ENCODE data around the gene IL18R1.

Gene IL18R1, protein sequence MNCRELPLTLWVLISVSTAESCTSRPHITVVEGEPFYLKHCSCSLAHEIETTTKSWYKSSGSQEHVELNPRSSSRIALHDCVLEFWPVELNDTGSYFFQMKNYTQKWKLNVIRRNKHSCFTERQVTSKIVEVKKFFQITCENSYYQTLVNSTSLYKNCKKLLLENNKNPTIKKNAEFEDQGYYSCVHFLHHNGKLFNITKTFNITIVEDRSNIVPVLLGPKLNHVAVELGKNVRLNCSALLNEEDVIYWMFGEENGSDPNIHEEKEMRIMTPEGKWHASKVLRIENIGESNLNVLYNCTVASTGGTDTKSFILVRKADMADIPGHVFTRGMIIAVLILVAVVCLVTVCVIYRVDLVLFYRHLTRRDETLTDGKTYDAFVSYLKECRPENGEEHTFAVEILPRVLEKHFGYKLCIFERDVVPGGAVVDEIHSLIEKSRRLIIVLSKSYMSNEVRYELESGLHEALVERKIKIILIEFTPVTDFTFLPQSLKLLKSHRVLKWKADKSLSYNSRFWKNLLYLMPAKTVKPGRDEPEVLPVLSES

DNA sequence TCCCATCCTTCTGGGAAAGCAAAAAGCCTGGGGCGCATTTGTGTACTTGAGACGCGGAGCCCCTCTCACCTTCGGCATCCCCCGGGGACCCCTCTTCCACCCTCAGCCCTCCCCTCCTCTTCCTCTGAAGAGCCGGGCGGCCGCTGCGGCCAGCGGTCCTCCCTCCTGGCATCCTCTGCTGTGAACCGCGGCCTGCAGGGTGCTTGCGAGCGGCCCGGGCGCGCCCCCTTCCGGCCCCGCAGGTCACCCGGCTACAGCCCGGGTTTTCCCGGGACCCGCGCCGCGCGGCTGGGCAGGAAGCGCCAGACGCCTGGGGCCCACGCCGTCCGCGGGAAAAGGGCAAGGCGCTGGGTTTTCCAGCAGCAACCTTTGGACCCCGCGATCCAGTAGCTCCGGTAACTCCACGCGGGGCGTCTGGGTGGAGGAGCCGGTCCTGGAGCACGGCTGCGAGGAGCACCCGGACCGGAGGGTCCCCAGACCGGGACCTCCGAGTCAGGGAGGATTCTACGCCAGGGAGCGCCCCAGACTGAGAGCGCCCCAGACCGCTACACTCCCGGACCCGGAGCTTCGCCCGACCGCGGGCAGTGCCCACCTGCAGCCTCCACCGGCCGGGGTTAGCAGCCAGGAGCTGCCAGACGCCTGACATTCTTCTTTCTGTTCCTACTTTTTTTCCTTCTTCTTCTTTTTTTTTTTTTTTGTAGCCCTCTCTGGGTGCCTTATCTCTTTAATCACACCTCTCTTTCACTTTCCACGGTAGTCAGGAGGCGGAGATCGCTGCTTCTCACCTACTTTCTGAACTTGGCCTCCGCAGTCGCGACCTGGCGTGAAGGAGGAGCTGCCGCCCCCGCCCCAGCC, at the start of gene IL18R1:
TSS of gene IL18R1 (plus strand) at position 271 of the 855 bp plus-strand sequence. CDS start 6,865 bp downstream, outside the sequence.
- Histone ChIP-seq H3K9ac (ENCODE audit: low read length) (peak within 1 kb of the TSS; percentile 39), H3K4me1 (ENCODE audit: insufficient read depth, low read length) (no peaks in the 10 kb centered on the region), H3K27ac (ENCODE audit: low read depth, low read length) (no peak within 1 kb of the TSS), H3K9me3 (ENCODE audit: low read length) (no peaks in the 10 kb centered on the region), H3K27me3 (ENCODE audit: control insufficient read depth in 1 of 2, insufficient read depth in 2 of 2, low read length in 2 of 2) (no peaks in the 10 kb centered on the region), H3K4me3 (ENCODE audit: low read depth in 1 of 2, low read length in 2 of 2) (peak within 1 kb of the TSS; percentile 62 to 71), H3K36me3 (ENCODE audit: insufficient read depth, low read length) (no peaks in the 10 kb centered on the region)

DNA sequence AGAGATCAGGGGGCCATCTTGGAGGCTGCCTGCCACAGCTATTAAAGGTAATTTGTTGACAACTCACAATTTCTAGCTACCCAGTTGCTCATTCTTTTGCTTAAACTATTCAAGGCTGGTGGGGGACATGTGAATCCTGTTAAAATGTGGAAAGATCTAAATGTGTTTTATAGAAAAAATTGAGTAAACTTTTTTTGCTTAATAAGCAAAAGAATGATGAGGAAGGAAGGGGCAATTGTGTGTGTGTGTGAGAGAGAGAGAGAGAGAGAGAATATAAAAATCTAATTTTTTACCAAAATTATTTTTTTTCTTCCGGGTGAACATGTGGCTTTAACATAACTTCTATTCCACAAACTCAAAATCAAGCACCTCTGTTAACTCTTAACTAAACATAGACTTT, 49.5 kb upstream of the IL18R1 start:
- H3K27me3 ChIP-seq (ENCODE audit: control insufficient read depth in 1 of 2, insufficient read depth in 2 of 2, low read length in 2 of 2) = no peaks in the 10 kb centered on the region
- no peaks in the 10 kb centered on the region for H3K4me1 ChIP-seq (ENCODE audit: insufficient read depth, low read length)
- no peak overlapping the region for H3K4me3 ChIP-seq (ENCODE audit: low read depth in 1 of 2, low read length in 2 of 2)
- no peak overlapping the region for H3K9ac ChIP-seq (ENCODE audit: low read length)
- H3K36me3 ChIP-seq (ENCODE audit: insufficient read depth, low read length) = no peaks in the 10 kb centered on the region
- no peaks in the 10 kb centered on the region for H3K9me3 ChIP-seq (ENCODE audit: low read length)
- H3K27ac ChIP-seq (ENCODE audit: low read depth, low read length) = no peak overlapping the region

DNA sequence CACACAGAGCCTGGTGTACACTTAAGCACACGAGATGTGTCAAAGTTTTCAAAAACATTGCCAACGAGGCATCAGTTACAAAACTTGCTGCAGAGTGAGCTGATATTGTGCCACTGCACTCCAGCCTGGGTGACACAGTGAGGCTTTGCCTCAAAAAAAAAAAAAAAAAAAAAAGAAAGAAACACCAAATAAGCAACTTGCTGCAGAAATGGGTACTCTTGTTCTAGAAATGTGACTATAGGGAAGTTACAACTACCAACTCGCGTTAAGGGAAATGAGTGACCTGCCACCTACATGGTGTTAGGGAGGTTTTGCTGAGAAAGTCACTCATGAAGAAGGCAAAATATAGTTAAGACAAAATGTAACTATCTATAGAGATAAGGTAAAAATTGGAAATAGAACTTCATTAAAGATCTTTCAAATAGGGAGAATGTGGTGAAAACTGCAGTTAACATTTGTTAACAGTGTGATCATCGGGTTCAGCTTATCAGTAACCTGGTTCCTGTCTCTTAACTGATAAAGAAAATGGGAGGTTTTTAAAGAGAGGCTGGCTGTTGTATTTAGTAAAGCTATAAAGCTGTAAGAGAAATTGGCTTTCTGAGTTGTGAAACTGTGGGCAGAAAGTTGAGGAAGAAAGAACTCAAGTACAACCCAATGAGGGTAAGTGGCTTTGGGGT, 44.5 kb upstream of the IL18R1 start, which contains the start of gene IL1RL1:
TSS of gene IL1RL1 (plus strand) at position 600 of the 677 bp plus-strand sequence. CDS start 26,702 bp downstream, outside the sequence.
- Histone ChIP-seq H3K4me1 (ENCODE audit: insufficient read depth, low read length) (no peaks in the 10 kb centered on the region), H3K9ac (ENCODE audit: low read length) (no peak within 1 kb of the TSS), H3K27me3 (ENCODE audit: control insufficient read depth in 1 of 2, insufficient read depth in 2 of 2, low read length in 2 of 2) (no peaks in the 10 kb centered on the region), H3K27ac (ENCODE audit: low read depth, low read length) (no peak within 1 kb of the TSS), H3K9me3 (ENCODE audit: low read length) (no peaks in the 10 kb centered on the region), H3K4me3 (ENCODE audit: low read depth in 1 of 2, low read length in 2 of 2) (no peak within 1 kb of the TSS), H3K36me3 (ENCODE audit: insufficient read depth, low read length) (no peaks in the 10 kb centered on the region)

DNA sequence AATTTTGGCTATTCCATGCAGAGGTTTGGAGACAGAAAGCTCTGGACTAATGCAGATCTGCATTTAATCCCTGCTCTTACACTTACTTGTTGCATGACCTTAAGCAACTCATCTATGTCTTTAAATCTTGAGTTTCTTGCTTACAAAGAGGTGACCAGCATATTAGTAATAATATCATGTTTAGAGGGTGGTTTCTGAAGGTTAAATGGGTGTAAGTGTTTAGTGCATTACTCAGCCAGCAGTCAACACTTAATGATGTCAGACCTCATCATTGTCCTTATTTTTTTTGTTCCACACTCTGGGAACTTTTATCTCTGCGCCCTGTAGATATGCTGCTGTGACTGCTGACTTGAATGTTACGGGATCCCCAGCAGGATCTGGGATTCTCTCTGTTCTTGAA, 42.6 kb upstream of the IL18R1 start:
- H3K36me3 ChIP-seq (ENCODE audit: insufficient read depth, low read length) = no peaks in the 10 kb centered on the region
- no peaks in the 10 kb centered on the region for H3K27me3 ChIP-seq (ENCODE audit: control insufficient read depth in 1 of 2, insufficient read depth in 2 of 2, low read length in 2 of 2)
- H3K9me3 ChIP-seq (ENCODE audit: low read length) = no peaks in the 10 kb centered on the region
- H3K27ac ChIP-seq (ENCODE audit: low read depth, low read length) = no peak overlapping the region
- no peaks in the 10 kb centered on the region for H3K4me1 ChIP-seq (ENCODE audit: insufficient read depth, low read length)
- no peak overlapping the region for H3K9ac ChIP-seq (ENCODE audit: low read length)
- no peak overlapping the region for H3K4me3 ChIP-seq (ENCODE audit: low read depth in 1 of 2, low read length in 2 of 2)

DNA sequence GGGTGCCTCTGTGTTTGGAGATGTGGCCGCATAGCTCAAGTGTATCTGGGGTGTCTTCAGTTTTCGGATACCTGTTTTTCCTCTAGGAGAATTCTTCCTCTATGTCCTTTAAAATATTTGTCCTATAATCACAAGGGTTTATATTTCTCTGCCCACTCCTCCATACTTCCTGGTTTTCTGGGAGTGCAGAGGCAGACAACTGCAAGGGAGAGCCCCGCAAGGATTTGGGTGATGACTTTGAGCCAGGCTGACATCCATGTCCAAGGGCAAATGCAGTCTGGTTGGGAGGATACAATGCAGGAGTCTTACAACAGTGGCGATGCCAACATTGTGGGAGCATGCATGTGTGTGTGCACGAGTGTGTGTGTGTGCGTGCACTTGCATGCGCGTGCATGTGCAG, 42.1 kb upstream of the IL18R1 start:
- Histone ChIP-seq H3K9me3 (ENCODE audit: low read length) (no peaks in the 10 kb centered on the region), H3K36me3 (ENCODE audit: insufficient read depth, low read length) (no peaks in the 10 kb centered on the region), H3K4me1 (ENCODE audit: insufficient read depth, low read length) (no peaks in the 10 kb centered on the region), H3K27me3 (ENCODE audit: control insufficient read depth in 1 of 2, insufficient read depth in 2 of 2, low read length in 2 of 2) (no peaks in the 10 kb centered on the region), H3K27ac (ENCODE audit: low read depth, low read length) (no peak overlapping the region), H3K9ac (ENCODE audit: low read length) (no peak overlapping the region), H3K4me3 (ENCODE audit: low read depth in 1 of 2, low read length in 2 of 2) (no peak overlapping the region)

DNA sequence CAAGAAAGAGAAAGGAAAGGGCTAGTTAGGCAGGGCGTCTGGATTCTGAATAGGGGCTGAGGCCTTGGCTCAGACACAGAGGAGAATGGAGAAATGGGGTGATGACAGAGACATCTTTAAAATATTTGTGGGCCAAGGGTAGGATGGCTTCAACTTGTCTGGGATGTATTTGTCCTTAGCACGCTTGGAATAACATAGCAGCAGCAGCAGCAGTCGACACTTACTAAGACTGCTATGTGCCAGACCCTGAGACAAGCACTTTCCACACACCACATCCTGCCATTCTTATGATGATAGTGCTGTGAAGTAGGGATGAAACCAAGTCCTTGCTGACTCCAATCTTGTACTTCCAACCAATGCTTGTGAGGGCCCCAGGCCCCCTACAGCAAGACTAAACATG, 41.6 kb upstream of the IL18R1 start:
- Histone ChIP-seq H3K27me3 (ENCODE audit: control insufficient read depth in 1 of 2, insufficient read depth in 2 of 2, low read length in 2 of 2) (no peaks in the 10 kb centered on the region), H3K4me3 (ENCODE audit: low read depth in 1 of 2, low read length in 2 of 2) (no peak overlapping the region), H3K9me3 (ENCODE audit: low read length) (no peaks in the 10 kb centered on the region), H3K4me1 (ENCODE audit: insufficient read depth, low read length) (no peaks in the 10 kb centered on the region), H3K27ac (ENCODE audit: low read depth, low read length) (no peak overlapping the region), H3K36me3 (ENCODE audit: insufficient read depth, low read length) (no peaks in the 10 kb centered on the region), H3K9ac (ENCODE audit: low read length) (no peak overlapping the region)

DNA sequence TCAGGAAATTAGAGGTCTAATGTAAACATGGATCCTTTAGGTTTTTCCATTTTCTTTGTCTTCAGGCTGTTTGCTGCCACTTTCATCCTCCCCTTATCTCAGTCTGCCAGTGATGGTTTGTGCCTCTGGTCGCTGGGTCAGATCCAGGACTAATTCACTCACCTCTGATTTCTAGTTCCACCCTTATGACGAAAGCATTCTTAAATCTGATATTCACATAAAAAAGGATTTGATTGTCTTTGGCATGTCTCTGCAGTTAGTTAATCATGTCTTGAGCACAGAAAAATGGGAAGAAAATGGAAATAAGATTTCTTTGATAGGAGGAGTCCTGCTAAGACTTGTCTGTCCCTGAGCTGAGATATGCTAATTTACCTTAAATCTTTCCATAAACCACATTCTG, 39.7 kb upstream of the IL18R1 start:
- H3K9ac ChIP-seq (ENCODE audit: low read length) = no peak overlapping the region
- H3K4me3 ChIP-seq (ENCODE audit: low read depth in 1 of 2, low read length in 2 of 2) = no peak overlapping the region
- H3K9me3 ChIP-seq (ENCODE audit: low read length) = no peaks in the 10 kb centered on the region
- no peak overlapping the region for H3K27ac ChIP-seq (ENCODE audit: low read depth, low read length)
- H3K27me3 ChIP-seq (ENCODE audit: control insufficient read depth in 1 of 2, insufficient read depth in 2 of 2, low read length in 2 of 2) = no peaks in the 10 kb centered on the region
- H3K36me3 ChIP-seq (ENCODE audit: insufficient read depth, low read length) = no peaks in the 10 kb centered on the region
- H3K4me1 ChIP-seq (ENCODE audit: insufficient read depth, low read length) = no peaks in the 10 kb centered on the region

DNA sequence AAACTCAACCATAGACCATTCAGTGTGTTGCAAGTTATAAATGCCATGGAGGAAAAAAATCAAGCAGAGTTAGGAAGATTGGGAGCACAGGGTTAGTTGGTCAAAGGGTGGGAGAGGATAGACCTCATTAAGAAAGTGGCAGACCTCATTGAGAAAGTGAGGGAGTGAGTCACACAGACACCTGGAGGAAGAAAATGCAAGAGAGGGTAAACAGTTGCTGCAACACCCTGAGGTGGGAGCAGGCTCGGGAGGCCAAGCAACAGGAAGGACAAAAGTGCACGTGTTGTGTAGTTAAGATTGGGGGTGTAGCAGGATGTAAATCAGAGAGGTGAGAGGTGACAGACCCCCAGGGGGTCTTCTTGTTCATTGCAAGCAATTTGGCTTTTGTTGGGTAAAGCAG, 37.9 kb upstream of the IL18R1 start:
- Histone ChIP-seq H3K27me3 (ENCODE audit: control insufficient read depth in 1 of 2, insufficient read depth in 2 of 2, low read length in 2 of 2) (no peaks in the 10 kb centered on the region), H3K36me3 (ENCODE audit: insufficient read depth, low read length) (no peaks in the 10 kb centered on the region), H3K4me1 (ENCODE audit: insufficient read depth, low read length) (no peaks in the 10 kb centered on the region), H3K9ac (ENCODE audit: low read length) (no peak overlapping the region), H3K27ac (ENCODE audit: low read depth, low read length) (no peak overlapping the region), H3K9me3 (ENCODE audit: low read length) (no peaks in the 10 kb centered on the region), H3K4me3 (ENCODE audit: low read depth in 1 of 2, low read length in 2 of 2) (no peak overlapping the region)

DNA sequence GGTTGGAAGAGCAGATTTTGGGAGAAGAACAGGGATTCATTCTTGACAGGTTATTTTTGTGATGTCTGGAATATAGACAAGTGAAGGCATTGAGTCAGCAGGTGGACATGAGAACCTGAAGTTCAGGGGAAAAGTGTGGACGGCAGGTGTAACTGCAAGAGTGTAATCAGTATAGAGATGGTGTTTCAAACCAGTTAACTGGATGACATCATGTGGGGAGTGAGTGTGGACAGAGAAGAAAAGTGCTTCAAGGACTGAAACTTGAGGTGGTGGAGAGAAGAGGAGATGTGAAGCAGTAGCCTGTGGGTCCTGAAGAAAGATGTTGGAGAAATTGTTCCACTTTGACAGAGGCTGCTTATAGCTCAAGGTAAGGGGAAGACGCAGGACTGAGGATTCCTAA, 37.2 kb upstream of the IL18R1 start:
- no peaks in the 10 kb centered on the region for H3K36me3 ChIP-seq (ENCODE audit: insufficient read depth, low read length)
- no peak overlapping the region for H3K27ac ChIP-seq (ENCODE audit: low read depth, low read length)
- no peak overlapping the region for H3K4me3 ChIP-seq (ENCODE audit: low read depth in 1 of 2, low read length in 2 of 2)
- H3K27me3 ChIP-seq (ENCODE audit: control insufficient read depth in 1 of 2, insufficient read depth in 2 of 2, low read length in 2 of 2) = no peaks in the 10 kb centered on the region
- no peak overlapping the region for H3K9ac ChIP-seq (ENCODE audit: low read length)
- H3K4me1 ChIP-seq (ENCODE audit: insufficient read depth, low read length) = no peaks in the 10 kb centered on the region
- H3K9me3 ChIP-seq (ENCODE audit: low read length) = no peaks in the 10 kb centered on the region

DNA sequence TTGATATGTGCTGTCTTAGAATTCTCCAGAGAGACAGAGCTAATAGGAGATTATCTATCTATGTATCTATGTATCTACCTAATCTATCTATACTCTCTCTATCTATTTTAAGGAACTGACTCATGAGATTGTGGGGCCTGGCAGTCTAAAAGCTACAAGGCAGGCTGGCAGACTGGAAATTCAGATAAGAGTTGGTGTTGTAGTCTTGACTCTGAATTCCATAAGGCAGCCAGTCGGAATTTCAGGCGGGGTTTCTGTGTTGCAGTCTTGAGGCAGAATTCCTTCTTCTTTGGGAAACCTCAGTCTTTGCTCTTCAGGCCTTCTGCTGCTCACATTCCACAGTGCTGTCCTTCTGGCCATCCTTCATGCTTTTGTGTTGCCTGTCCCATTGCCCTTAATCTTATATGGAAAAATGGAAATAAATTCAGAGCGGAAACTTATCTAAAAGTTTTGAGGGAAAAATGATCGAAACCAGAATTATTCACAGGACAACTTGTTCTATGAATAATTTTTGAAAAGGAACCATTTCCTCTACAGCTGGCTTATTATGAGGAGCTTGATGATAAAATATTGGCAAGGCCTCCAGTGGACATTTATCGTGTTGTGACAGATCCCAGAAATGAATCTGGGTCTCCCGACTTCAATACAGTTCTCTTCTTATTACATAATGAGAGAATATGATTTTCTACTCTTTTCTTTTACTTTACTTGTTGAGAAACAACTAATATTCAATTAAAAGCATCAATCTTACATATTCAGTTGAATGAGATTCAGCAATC, 33.5 kb upstream of the IL18R1 start:
- no peak overlapping the region for H3K4me3 ChIP-seq (ENCODE audit: low read depth in 1 of 2, low read length in 2 of 2)
- H3K27me3 ChIP-seq (ENCODE audit: control insufficient read depth in 1 of 2, insufficient read depth in 2 of 2, low read length in 2 of 2) = no peaks in the 10 kb centered on the region
- no peaks in the 10 kb centered on the region for H3K36me3 ChIP-seq (ENCODE audit: insufficient read depth, low read length)
- H3K9me3 ChIP-seq (ENCODE audit: low read length) = no peaks in the 10 kb centered on the region
- H3K9ac ChIP-seq (ENCODE audit: low read length) = no peak overlapping the region
- H3K27ac ChIP-seq (ENCODE audit: low read depth, low read length) = no peak overlapping the region
- no peaks in the 10 kb centered on the region for H3K4me1 ChIP-seq (ENCODE audit: insufficient read depth, low read length)
